DOHH2 (cell line): ENCODE data around the gene TNS1.

Experiments used
- H3F3A ChIP-seq: fragments of 200-600 bp; sonication (generic), shearing (Covaris generic); 2 replicates; pipeline ENCODE4 v1.6.0; 2016; ENCODE audit warnings: antibody characterized with exemption, mild to moderate bottlenecking; ENCODE audit not compliant: control insufficient read depth, insufficient read depth
- H3K27ac ChIP-seq: fragments of 200-600 bp; sonication (generic); 2 replicates; pipeline ENCODE4 v1.5.1; 2014; ENCODE audit warnings: low read depth, mild to moderate bottlenecking, low read length, moderate library complexity
- H3K27me3 ChIP-seq: fragments of 200-600 bp; sonication (generic); 2 replicates; pipeline ENCODE4 v1.6.1; 2014; ENCODE audit warnings: mild to moderate bottlenecking, low read length, mixed read lengths; ENCODE audit not compliant: control insufficient read depth
- H3K36me3 ChIP-seq: fragments of 200-600 bp; sonication (generic); 2 replicates; pipeline ENCODE4 v1.6.1; 2014; ENCODE audit warnings: mild to moderate bottlenecking, low read length, moderate library complexity, mixed read lengths; ENCODE audit not compliant: control insufficient read depth
- H3K4me1 ChIP-seq: fragments of 200-600 bp; sonication (generic); 2 replicates; pipeline ENCODE4 v1.6.1; 2014; ENCODE audit warnings: mild to moderate bottlenecking, low read length, mixed read lengths; ENCODE audit not compliant: control insufficient read depth
- H3K4me2 ChIP-seq: fragments of 200-600 bp; sonication (generic); 2 replicates; pipeline ENCODE4 v1.6.0; 2014; ENCODE audit warnings: mild to moderate bottlenecking, low read length, moderate library complexity
- H3K4me3 ChIP-seq: fragments of 200-600 bp; sonication (generic); 2 replicates; pipeline ENCODE4 v1.5.1; 2014; ENCODE audit warnings: mild to moderate bottlenecking, low read length, mixed read lengths
- H3K79me2 ChIP-seq: fragments of 200-600 bp; sonication (generic); 2 replicates; pipeline ENCODE4 v1.6.1; 2014; ENCODE audit warnings: mild to moderate bottlenecking, low read length, mixed read lengths; ENCODE audit not compliant: control insufficient read depth
- H3K9me2 ChIP-seq: fragments of 200-600 bp; sonication (generic); replicated peaks from 2 replicates; pipeline ENCODE4 v1.6.1; 2014; ENCODE audit warnings: mild to moderate bottlenecking, low read length, mixed read lengths; ENCODE audit not compliant: control insufficient read depth
- H3K9me3 ChIP-seq: fragments of 200-600 bp; sonication (generic); 2 replicates; pipeline ENCODE4 v1.6.1; 2014; ENCODE audit warnings: antibody characterized with exemption, low read length, mixed read lengths; ENCODE audit not compliant: control insufficient read depth, insufficient read depth
- H4K20me1 ChIP-seq: fragments of 200-600 bp; sonication (generic); 2 replicates; pipeline ENCODE4 v1.6.0; 2014; ENCODE audit warnings: low read depth, mild to moderate bottlenecking, antibody characterized with exemption, low read length, moderate library complexity; ENCODE audit not compliant: control insufficient read depth, insufficient read depth
- CTCF ChIP-seq: fragments of 200-600 bp; sonication (generic); IDR thresholded peaks from one replicate; pipeline ENCODE4 v1.5.1; 2014; ENCODE audit warnings: antibody characterized with exemption, mild to moderate bottlenecking, low read depth, low read length; ENCODE audit not compliant: poor library complexity, severe bottlenecking
- EZH2phosphoT487 ChIP-seq: fragments of 200-600 bp; sonication (generic); IDR thresholded peaks from 2 replicates; pipeline ENCODE4 v1.6.1; 2017; ENCODE audit warnings: borderline replicate concordance, mild to moderate bottlenecking, antibody characterized with exemption, low read length, moderate library complexity, mixed read lengths

The TNS1 gene

GRCh38 chr2:217946051-217946450 is 56.7 kb downstream of the TNS1 start:
- Histone ChIP-seq H3K9me3 (no peaks in the 10 kb centered on the region), H3K27ac (no peak overlapping the region), H3K36me3 (no peaks in the 10 kb centered on the region), H3K9me2 (no peaks in the 10 kb centered on the region), H3K4me2 (no peak overlapping the region), H3F3A (no peaks in the 10 kb centered on the region), H4K20me1 (no peaks in the 10 kb centered on the region), H3K27me3 (peaks cover 5% of the 10 kb centered on the region; the same call in 1 of the 2 replicates), H3K4me3 (no peak overlapping the region), H3K4me1 (no peaks in the 10 kb centered on the region), H3K79me2 (no peaks in the 10 kb centered on the region)
- TF ChIP-seq EZH2phosphoT487 (no peak), CTCF (no peak)

- no peaks in the 10 kb centered on the region for H3K36me3 ChIP-seq
- H4K20me1 ChIP-seq = no peaks in the 10 kb centered on the region
- H3K4me1 ChIP-seq = no peaks in the 10 kb centered on the region
Measured at GRCh38 chr2:217945530-217945929, 57.3 kb downstream of the TNS1 start.

GRCh38 chr2:217944923-217945322 is 57.9 kb downstream of the TNS1 start:
- H3F3A ChIP-seq = no peaks in the 10 kb centered on the region
- H3K36me3 ChIP-seq = no peaks in the 10 kb centered on the region
- no peak overlapping the region for H3K4me3 ChIP-seq
- no peaks in the 10 kb centered on the region for H3K9me2 ChIP-seq
- no peaks in the 10 kb centered on the region for H3K79me2 ChIP-seq
- peaks cover 5% of the 10 kb centered on the region; the same call in 1 of the 2 replicates for H3K27me3 ChIP-seq
- no peak overlapping the region for H3K4me2 ChIP-seq
- TF ChIP-seq CTCF (no peak), EZH2phosphoT487 (no peak)
- no peaks in the 10 kb centered on the region for H4K20me1 ChIP-seq
- no peaks in the 10 kb centered on the region for H3K9me3 ChIP-seq
- no peak overlapping the region for H3K27ac ChIP-seq
- H3K4me1 ChIP-seq = no peaks in the 10 kb centered on the region

More at GRCh38 chr2:217945530-217945929, 57.3 kb downstream of the TNS1 start:
- Histone ChIP-seq H3K79me2 (no peaks in the 10 kb centered on the region), H3F3A (no peaks in the 10 kb centered on the region), H3K9me2 (no peaks in the 10 kb centered on the region), H3K27ac (no peak overlapping the region), H3K27me3 (peaks cover 5% of the 10 kb centered on the region; the same call in 1 of the 2 replicates), H3K9me3 (no peaks in the 10 kb centered on the region), H3K4me3 (no peak overlapping the region), H3K4me2 (no peak overlapping the region)
- TF ChIP-seq EZH2phosphoT487 = no peak
- TF ChIP-seq CTCF = no peak

GRCh38 chr2:217944366-217944765 is 58.4 kb downstream of the TNS1 start:
- Histone ChIP-seq H3K4me2 (no peak overlapping the region), H3K27ac (no peak overlapping the region)

More at GRCh38 chr2:217944366-217944765, 58.4 kb downstream of the TNS1 start:
- Histone ChIP-seq H3K9me2 (no peaks in the 10 kb centered on the region), H3K9me3 (no peaks in the 10 kb centered on the region), H3K4me3 (no peak overlapping the region), H3F3A (no peaks in the 10 kb centered on the region), H4K20me1 (no peaks in the 10 kb centered on the region), H3K4me1 (no peaks in the 10 kb centered on the region), H3K36me3 (no peaks in the 10 kb centered on the region), H3K27me3 (peaks cover 5% of the 10 kb centered on the region; the same call in 1 of the 2 replicates), H3K79me2 (no peaks in the 10 kb centered on the region)
- TF ChIP-seq CTCF (no peak), EZH2phosphoT487 (no peak)
